Esophagus squamous epithelium (tissue), 5 donors: ENCODE results near the gene TCF3. TPM values are rescaled to one million over a fixed set of nuclear protein-coding genes. Genes with fewer than 3 reads are reported as not detected.

ENCODE experiments used
- DNase-seq: peaks from one replicate; lab custom pipeline; 2025; lab: John Stamatoyannopoulos, UW
- H3K27ac ChIP-seq, 4 donors: fragments of 200-600 bp; sonication (generic); one replicate each; pipeline ENCODE4 v1.5.1; 2016 to 2019; ENCODE audit warnings: mild to moderate bottlenecking in 1 of 4
- H3K27me3 ChIP-seq, 4 donors: fragments of 200-600 bp; sonication (generic); 1 replicate in 3 of 4; 2 replicates in 1 of 4; pipeline versions ENCODE4 v1.5.1 to v1.6.0; 2017 to 2021; ENCODE audit warnings: antibody characterized with exemption in 1 of 4
- H3K36me3 ChIP-seq, 3 donors: fragments of 200-600 bp; sonication (generic); one replicate each; pipeline ENCODE4 v1.5.1; 2016 to 2019
- H3K4me1 ChIP-seq, 3 donors: fragments of 200-600 bp; sonication (generic); one replicate each; pipeline ENCODE4 v1.5.1; 2017 to 2019
- H3K4me3 ChIP-seq, 4 donors: fragments of 200-600 bp; sonication (generic); 1 replicate in 3 of 4; 2 replicates in 1 of 4; pipeline ENCODE4 v1.5.1; 2016 to 2019; ENCODE audit warnings: mild to moderate bottlenecking in 2 of 4, moderate library complexity in 1 of 4
- H3K9me3 ChIP-seq, 3 donors: fragments of 200-600 bp; sonication (generic); one replicate each; pipeline ENCODE4 v1.5.1; 2016 to 2019
- POLR2A ChIP-seq, 4 donors: fragments of 450-650 bp; IDR thresholded peaks; one replicate each; pipeline ENCODE4 v1.6.1; 2017; ENCODE audit warnings: antibody characterized with exemption in 4 of 4, mild to moderate bottlenecking in 4 of 4, moderate library complexity in 3 of 4
- WGBS, 2 donors: methylation state at CpG; one replicate each; pipeline ENCODE4 v1.1.5; 2018; 5-methylcytosine and 5-hydroxymethylcytosine counted together
- intact Hi-C: fragments of 100-400 bp; cut with DNase I; formaldehyde crosslinking; loops from one replicate; pipeline ENCODE4 v1.15.0; 2022
- total RNA-seq, 4 donors: library from RNA; depleted of rRNA; stranded (reverse); fragments of >200 nt; gene quantifications; one replicate each; pipeline ENCODE4 v1.1.0, GENCODE V29; 2016
- TF ChIP-seq, protein P1 (sequence below), 6 experiments: fragments of 450-650 bp in 4 of 6; fragments of 200-600 bp in 2 of 6; sonication (generic) in 2 of 6; IDR thresholded peaks; one replicate each; pipeline ENCODE4 v1.5.1; 2016 to 2019; ENCODE audit warnings: antibody characterized with exemption in 6 of 6, mild to moderate bottlenecking in 4 of 6, moderate library complexity in 4 of 6
- donor health status: DM: yes; HTN: yes; CAD: no.

TCF3 gene
- total RNA-seq, 4 donors from 2014 or later = 29.9 to 66.0 (median 47.9) TPM

- WGBS, 2 donors = 65 to 67% methylated on average over 10 to 16 of the region's 27 CpGs
- no peak overlapping the region for H3K4me3 ChIP-seq
- peaks cover 12 to 23% (median 13%) of the 10 kb centered on the region in 3 donors for H3K4me1 ChIP-seq
- intact Hi-C loops = loop anchor here (10.0 kb wide), 1 partner anchor 118 kb away; no protein-coding TSS in a partner anchor
- no peak for DNase-seq
- H3K9me3 ChIP-seq = no peaks in the 10 kb centered on the region
- no peak overlapping the region for H3K27ac ChIP-seq
- TF ChIP-seq, protein P1, sequence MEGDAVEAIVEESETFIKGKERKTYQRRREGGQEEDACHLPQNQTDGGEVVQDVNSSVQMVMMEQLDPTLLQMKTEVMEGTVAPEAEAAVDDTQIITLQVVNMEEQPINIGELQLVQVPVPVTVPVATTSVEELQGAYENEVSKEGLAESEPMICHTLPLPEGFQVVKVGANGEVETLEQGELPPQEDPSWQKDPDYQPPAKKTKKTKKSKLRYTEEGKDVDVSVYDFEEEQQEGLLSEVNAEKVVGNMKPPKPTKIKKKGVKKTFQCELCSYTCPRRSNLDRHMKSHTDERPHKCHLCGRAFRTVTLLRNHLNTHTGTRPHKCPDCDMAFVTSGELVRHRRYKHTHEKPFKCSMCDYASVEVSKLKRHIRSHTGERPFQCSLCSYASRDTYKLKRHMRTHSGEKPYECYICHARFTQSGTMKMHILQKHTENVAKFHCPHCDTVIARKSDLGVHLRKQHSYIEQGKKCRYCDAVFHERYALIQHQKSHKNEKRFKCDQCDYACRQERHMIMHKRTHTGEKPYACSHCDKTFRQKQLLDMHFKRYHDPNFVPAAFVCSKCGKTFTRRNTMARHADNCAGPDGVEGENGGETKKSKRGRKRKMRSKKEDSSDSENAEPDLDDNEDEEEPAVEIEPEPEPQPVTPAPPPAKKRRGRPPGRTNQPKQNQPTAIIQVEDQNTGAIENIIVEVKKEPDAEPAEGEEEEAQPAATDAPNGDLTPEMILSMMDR (IDR thresholded peaks at IDR 0.05) = no peak
- TF ChIP-seq POLR2A (IDR thresholded peaks at IDR 0.05) = no peak
- H3K36me3 ChIP-seq = no peaks in the 10 kb centered on the region
- peaks cover 13 to 97% (median 24%) of the 10 kb centered on the region in 4 donors for H3K27me3 ChIP-seq
Observed at GRCh38 chr19:1676351-1677266, 24.2 kb upstream of the TCF3 start.

GRCh38 chr19:1675633-1676350 lies 23.4 kb upstream of the TCF3 start:
- Histone ChIP-seq H3K4me1 (peaks cover 13 to 28% (median 13%) of the 10 kb centered on the region in 3 donors), H3K36me3 (no peaks in the 10 kb centered on the region), H3K27me3 (peaks cover 13 to 97% (median 26%) of the 10 kb centered on the region in 4 donors), H3K9me3 (no peaks in the 10 kb centered on the region), H3K4me3 (peak overlapping the region in 1 of 4 donors; percentile 37), H3K27ac (no peak overlapping the region)
- intact Hi-C loops = loop anchor here (10.0 kb wide), 1 partner anchor 119 kb away; no protein-coding TSS in a partner anchor
- WGBS, 2 donors = 14 to 25% methylated on average over 8 to 24 of the region's 62 CpGs
- DNase-seq = no peak
- TF ChIP-seq, protein P1 (IDR thresholded peaks at IDR 0.05) = no peak
- no peak for TF ChIP-seq POLR2A (IDR thresholded peaks at IDR 0.05)

DNA sequence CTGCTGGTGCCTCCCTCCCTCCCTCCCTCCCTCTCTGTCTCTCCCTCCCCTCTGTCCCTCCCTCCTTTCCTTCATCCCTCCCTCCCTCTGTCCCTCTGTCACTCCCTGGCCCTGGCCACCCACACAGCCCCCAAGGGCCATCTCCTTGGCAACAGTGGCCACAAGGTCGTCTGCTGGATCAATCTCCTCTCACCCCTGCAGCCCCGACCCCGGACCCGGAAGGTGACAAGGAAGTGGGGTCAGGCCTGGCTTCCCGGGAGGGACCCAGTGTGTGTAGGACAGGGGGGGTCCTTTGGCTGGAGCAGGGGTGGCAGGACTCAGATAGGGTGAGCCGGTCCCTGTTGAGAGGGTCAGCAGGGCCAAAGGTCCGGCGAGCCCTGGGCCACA lies 21.9 kb upstream of the TCF3 start:
- no peaks in the 10 kb centered on the region for H3K9me3 ChIP-seq
- WGBS, 2 donors = 26% methylated on average over 3 of the region's 8 CpGs; no CpG with 5 or more reads in 1 of the 2 donors
- no peak overlapping the region for H3K4me3 ChIP-seq
- H3K36me3 ChIP-seq = no peaks in the 10 kb centered on the region
- DNase-seq = no peak
- H3K4me1 ChIP-seq = peaks cover 13 to 28% (median 13%) of the 10 kb centered on the region in 3 donors
- no peak for TF ChIP-seq POLR2A (IDR thresholded peaks at IDR 0.05)
- TF ChIP-seq, protein P1 (IDR thresholded peaks at IDR 0.05) = no peak
- peaks cover 13 to 99% (median 31%) of the 10 kb centered on the region in 4 donors for H3K27me3 ChIP-seq
- intact Hi-C loops = loop anchor here (5.0 to 10.0 kb wide), 3 partner anchors 93 to 127 kb away; no protein-coding TSS in a partner anchor
- no peak overlapping the region for H3K27ac ChIP-seq

GRCh38 chr19:1673645-1674292 lies 21.4 kb upstream of the TCF3 start:
- H3K27ac ChIP-seq = no peak overlapping the region
- H3K27me3 ChIP-seq = peaks cover 13 to 99% (median 36%) of the 10 kb centered on the region in 4 donors
- H3K9me3 ChIP-seq = no peaks in the 10 kb centered on the region
- 46 to 52% methylated on average over 7 to 8 of the region's 16 CpGs for WGBS, 2 donors
- no peaks in the 10 kb centered on the region for H3K36me3 ChIP-seq
- peaks cover 13 to 34% (median 16%) of the 10 kb centered on the region in 3 donors for H3K4me1 ChIP-seq
- intact Hi-C loops = loop anchor here (5.0 to 10.0 kb wide), 3 partner anchors 94 to 126 kb away; no protein-coding TSS in a partner anchor
- no peak overlapping the region for H3K4me3 ChIP-seq
- no peak for TF ChIP-seq POLR2A (IDR thresholded peaks at IDR 0.05)
- TF ChIP-seq, protein P1 (IDR thresholded peaks at IDR 0.05) = no peak
- DNase-seq = no peak
